ENCODE results near the gene LRRC10B. TPM values are rescaled to one million over a fixed set of nuclear protein-coding genes. Genes with fewer than 3 reads are reported as not detected.

Gene LRRC10B
- total RNA-seq, 2 donors from 2014 or later, result 3.0 to 4.2 TPM

- H3K9me3 ChIP-seq, result no peaks in the 10 kb centered on the region
- peak overlapping the region; percentile 58 for H3K4me3 ChIP-seq
- H3K36me3 ChIP-seq, result no peaks in the 10 kb centered on the region
- H3K4me1 ChIP-seq (ENCODE audit: control insufficient read depth in 1 of 2, low read depth in 2 of 2), result peaks cover 5 to 24% of the 10 kb centered on the region in 2 donors
- no peaks in the 10 kb centered on the region for H3K27me3 ChIP-seq (replicated peaks; ENCODE audit: insufficient read depth)
- TF ChIP-seq, protein P1, sequence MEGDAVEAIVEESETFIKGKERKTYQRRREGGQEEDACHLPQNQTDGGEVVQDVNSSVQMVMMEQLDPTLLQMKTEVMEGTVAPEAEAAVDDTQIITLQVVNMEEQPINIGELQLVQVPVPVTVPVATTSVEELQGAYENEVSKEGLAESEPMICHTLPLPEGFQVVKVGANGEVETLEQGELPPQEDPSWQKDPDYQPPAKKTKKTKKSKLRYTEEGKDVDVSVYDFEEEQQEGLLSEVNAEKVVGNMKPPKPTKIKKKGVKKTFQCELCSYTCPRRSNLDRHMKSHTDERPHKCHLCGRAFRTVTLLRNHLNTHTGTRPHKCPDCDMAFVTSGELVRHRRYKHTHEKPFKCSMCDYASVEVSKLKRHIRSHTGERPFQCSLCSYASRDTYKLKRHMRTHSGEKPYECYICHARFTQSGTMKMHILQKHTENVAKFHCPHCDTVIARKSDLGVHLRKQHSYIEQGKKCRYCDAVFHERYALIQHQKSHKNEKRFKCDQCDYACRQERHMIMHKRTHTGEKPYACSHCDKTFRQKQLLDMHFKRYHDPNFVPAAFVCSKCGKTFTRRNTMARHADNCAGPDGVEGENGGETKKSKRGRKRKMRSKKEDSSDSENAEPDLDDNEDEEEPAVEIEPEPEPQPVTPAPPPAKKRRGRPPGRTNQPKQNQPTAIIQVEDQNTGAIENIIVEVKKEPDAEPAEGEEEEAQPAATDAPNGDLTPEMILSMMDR (IDR thresholded peaks at IDR 0.05), result peak; percentile 62
- no peak overlapping the region for H3K27ac ChIP-seq
- DNase-seq (ENCODE audit: low spot score), result no peak
- ATAC-seq (ENCODE audit: insufficient number of reproducible peaks, low FRiP score, low read depth), result no peak
Measured at GRCh38 chr11:61509043-61510029, 787 bp downstream of the LRRC10B start.

- DNase-seq (ENCODE audit: low spot score), result no peak
- TF ChIP-seq, protein P1 (IDR thresholded peaks at IDR 0.05), result no peak
- Histone ChIP-seq H3K36me3 (no peaks in the 10 kb centered on the region), H3K27me3 (replicated peaks; ENCODE audit: insufficient read depth) (no peaks in the 10 kb centered on the region), H3K9me3 (no peaks in the 10 kb centered on the region), H3K4me3 (no peak overlapping the region), H3K27ac (peak overlapping the region in 1 of 2 donors; percentile 30), H3K4me1 (ENCODE audit: control insufficient read depth in 1 of 2, low read depth in 2 of 2) (peaks cover 5 to 24% of the 10 kb centered on the region in 2 donors)
- no peak for ATAC-seq (ENCODE audit: insufficient number of reproducible peaks, low FRiP score, low read depth)
Measured at GRCh38 chr11:61510166-61510919, 1.8 kb downstream of the LRRC10B start.

- no peaks in the 10 kb centered on the region for H3K9me3 ChIP-seq
- H3K27ac ChIP-seq, result peak overlapping the region; percentile 30 to 53
- TF ChIP-seq, protein P1 (IDR thresholded peaks at IDR 0.05), result no peak
- no peak for ATAC-seq (ENCODE audit: insufficient number of reproducible peaks, low FRiP score, low read depth)
- H3K27me3 ChIP-seq (replicated peaks; ENCODE audit: insufficient read depth), result no peaks in the 10 kb centered on the region
- no peak for DNase-seq (ENCODE audit: low spot score)
- H3K36me3 ChIP-seq, result no peaks in the 10 kb centered on the region
- no peak overlapping the region for H3K4me3 ChIP-seq
- H3K4me1 ChIP-seq (ENCODE audit: control insufficient read depth in 1 of 2, low read depth in 2 of 2), result peaks cover 5 to 24% of the 10 kb centered on the region in 2 donors
Measured at GRCh38 chr11:61510974-61511373, 2.4 kb downstream of the LRRC10B start.

DNA sequence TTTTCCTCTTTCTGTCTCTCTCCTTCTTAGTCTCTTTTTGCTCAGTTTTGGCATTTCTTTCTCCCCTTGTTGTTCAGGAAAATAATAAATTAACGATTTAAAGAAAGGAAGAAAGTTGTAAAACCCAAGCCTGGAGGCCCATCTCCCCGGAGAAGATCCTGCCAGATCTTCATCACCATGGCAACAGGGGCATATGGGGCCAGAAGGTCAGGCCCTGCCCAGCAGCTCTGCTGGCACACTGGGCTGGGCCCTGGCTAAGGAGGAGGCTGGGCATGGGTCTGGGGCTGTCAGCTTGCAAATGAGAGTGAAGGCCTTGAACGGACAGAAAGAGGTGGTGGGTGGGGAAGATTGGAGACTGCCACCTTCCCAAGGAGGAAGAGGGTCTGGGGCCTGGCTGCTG lies 2.8 kb downstream of the LRRC10B start:
- ATAC-seq (ENCODE audit: insufficient number of reproducible peaks, low FRiP score, low read depth) (no peak), DNase-seq (ENCODE audit: low spot score) (no peak)
- H3K27me3 ChIP-seq (replicated peaks; ENCODE audit: insufficient read depth), result no peaks in the 10 kb centered on the region
- TF ChIP-seq, protein P1 (IDR thresholded peaks at IDR 0.05), result no peak
- no peaks in the 10 kb centered on the region for H3K9me3 ChIP-seq
- H3K27ac ChIP-seq, result peak overlapping the region in 1 of 2 donors; percentile 53
- no peak overlapping the region for H3K4me3 ChIP-seq
- peaks cover 5 to 24% of the 10 kb centered on the region in 2 donors for H3K4me1 ChIP-seq (ENCODE audit: control insufficient read depth in 1 of 2, low read depth in 2 of 2)
- no peaks in the 10 kb centered on the region for H3K36me3 ChIP-seq

- H3K27me3 ChIP-seq (replicated peaks; ENCODE audit: insufficient read depth), result no peaks in the 10 kb centered on the region
- H3K4me3 ChIP-seq, result no peak overlapping the region
- no peaks in the 10 kb centered on the region for H3K36me3 ChIP-seq
- H3K27ac ChIP-seq, result no peak overlapping the region
- TF ChIP-seq, protein P1 (IDR thresholded peaks at IDR 0.05), result no peak
- peaks cover 9 to 24% of the 10 kb centered on the region in 2 donors for H3K4me1 ChIP-seq (ENCODE audit: control insufficient read depth in 1 of 2, low read depth in 2 of 2)
- no peaks in the 10 kb centered on the region for H3K9me3 ChIP-seq
- no peak for DNase-seq (ENCODE audit: low spot score)
- no peak for ATAC-seq (ENCODE audit: insufficient number of reproducible peaks, low FRiP score, low read depth)
Measured at GRCh38 chr11:61512435-61512834, 3.9 kb downstream of the LRRC10B start.

Data from thoracic aorta (tissue), 2 donors.